ENCODE measurements around the gene NOVA2.

NOVA2 gene

DNA sequence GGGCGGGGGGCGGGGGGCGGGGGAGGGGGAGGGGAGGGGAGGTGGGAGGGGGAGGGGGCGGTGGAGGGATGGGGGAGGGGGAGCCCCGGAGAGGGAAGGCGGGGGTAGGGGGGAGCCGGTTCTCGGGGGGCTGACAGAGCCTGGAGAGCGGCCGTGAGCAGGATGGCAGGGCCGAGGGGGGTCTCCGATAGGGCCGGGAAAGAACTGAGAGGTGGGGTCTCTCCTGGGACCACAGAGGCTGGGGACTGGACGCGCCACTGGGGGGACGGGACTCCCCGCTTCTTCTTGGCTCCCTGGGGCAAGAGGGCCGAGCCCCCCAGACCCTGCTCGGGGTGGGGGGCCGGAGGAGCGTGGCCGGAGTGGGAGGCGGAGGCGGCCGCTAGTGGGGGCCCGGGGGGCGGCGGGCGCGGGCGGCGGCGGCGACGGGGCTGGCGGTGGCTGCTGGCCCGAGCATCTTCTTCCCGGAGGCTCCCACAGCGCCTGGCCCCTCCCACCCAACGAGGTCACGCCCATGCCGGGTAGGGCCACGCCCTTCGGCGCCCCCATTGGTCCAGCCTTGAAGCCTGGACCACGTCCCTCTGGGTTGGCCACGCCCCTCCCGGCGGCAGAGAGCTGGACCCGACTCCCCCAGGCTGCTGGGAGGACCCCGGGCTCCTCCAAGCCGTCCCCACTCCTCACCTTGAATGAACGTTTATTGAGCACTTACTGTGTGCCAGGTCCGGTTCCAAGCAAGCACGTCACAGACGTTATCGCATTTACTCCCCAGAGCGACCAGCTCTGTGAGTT lies at the start of gene NOVA2:
TSS of gene NOVA2 (minus strand) at position 313 of the 786 bp plus-strand sequence. CDS start 514 bp downstream, outside the sequence.
- DNase-seq, result peak; percentile 62

GRCh38 chr19:46023311-46023779 lies 49.7 kb upstream of the NOVA2 start:
- no peak for DNase-seq

DNA sequence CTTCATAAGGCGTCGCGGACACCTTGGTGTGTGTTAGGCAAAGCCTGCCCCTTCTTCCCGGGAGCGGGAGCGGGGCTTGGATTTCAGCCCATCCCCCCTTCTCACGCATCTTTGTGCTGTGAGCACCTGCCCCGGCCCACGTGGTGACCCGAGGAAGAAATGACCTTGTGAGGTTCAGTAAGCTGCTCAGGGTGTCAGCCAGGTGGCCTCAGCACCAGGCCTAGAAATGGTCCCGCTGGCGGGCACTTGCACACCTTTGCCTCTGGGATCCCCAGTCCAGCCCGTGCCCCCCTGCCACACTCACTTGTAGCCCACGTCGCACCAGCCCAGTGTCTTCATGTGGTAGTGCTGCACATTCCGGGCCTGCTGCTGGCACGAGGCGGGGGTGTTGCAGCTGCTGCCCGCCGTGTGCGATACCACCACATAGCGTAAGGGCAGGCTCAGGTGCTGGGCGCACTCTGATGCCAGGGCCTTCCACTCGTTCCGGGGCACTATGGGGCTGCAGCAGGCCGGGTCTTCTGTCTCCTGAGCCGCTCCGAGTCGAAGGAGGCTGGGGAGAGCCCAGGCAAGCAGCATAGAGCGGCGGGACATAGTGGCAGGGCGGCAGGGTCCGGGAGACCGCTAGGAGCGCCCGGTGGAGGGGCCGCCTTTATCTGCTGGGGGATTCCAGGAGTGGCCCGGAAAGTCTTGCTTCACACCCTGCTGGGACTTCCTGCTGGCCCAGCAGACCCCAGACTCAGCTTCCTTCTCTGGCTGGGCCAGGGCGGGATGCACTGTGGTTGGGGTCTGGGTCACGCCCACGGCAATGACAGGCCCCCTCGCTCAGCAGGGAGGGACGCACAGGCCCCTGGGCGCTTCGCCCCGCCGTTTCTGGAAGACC lies 49.0 kb upstream of the NOVA2 start, which contains the start of gene PGLYRP1:
TSS of gene PGLYRP1 (minus strand) at position 623 of the 880 bp plus-strand sequence. CDS start at position 591, 32 bp downstream.
- DNase-seq, result no peak

GRCh38 chr19:46022061-46022430 lies 48.4 kb upstream of the NOVA2 start:
- DNase-seq, result no peak

GRCh38 chr19:46021531-46022041 lies 47.9 kb upstream of the NOVA2 start:
- no peak for DNase-seq

DNA sequence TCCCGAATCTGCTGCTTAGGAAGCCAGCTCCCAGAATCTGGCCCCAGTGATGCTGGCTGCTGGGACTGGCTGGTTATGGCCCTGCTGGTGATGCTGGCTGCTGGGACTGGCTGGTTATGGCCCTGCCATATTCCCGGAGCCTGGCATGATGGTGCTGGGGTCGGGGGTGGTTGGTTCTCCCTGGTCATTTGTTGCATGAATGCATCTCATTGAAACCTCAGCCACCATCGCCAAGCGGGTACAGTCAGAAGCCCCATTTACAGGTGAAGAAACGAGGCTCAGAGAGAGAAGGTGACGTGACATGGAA lies 47.1 kb upstream of the NOVA2 start:
- no peak for DNase-seq

GRCh38 chr19:46019270-46019669 lies 45.6 kb upstream of the NOVA2 start:
- no peak for DNase-seq

DNA sequence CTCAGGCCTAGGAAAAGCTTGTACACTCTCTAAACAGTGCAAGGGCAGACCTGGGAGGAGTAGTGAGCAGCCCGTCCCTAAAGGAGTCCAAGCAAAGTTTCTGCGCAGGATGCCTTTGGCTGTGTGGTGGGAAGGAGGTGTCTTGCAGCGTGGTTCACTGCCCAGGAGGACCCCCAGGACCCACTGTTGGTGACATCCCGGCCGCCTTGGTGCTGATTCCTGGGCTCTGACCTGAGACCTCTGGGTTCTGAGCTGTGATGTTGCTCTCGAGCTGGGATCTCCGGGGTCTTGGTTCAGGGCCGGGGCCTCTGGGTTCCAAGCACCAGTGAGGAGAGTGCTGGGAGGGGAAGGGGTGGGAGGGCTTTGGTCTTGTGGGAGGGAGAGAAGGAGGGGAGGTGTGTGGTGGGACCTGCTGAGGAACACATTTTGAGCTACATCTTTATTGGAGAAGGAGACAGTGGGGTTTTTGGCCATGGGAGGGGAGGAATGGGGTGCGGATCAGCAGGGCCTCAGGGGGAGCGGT lies 45.1 kb upstream of the NOVA2 start:
- DNase-seq, result no peak

DNA sequence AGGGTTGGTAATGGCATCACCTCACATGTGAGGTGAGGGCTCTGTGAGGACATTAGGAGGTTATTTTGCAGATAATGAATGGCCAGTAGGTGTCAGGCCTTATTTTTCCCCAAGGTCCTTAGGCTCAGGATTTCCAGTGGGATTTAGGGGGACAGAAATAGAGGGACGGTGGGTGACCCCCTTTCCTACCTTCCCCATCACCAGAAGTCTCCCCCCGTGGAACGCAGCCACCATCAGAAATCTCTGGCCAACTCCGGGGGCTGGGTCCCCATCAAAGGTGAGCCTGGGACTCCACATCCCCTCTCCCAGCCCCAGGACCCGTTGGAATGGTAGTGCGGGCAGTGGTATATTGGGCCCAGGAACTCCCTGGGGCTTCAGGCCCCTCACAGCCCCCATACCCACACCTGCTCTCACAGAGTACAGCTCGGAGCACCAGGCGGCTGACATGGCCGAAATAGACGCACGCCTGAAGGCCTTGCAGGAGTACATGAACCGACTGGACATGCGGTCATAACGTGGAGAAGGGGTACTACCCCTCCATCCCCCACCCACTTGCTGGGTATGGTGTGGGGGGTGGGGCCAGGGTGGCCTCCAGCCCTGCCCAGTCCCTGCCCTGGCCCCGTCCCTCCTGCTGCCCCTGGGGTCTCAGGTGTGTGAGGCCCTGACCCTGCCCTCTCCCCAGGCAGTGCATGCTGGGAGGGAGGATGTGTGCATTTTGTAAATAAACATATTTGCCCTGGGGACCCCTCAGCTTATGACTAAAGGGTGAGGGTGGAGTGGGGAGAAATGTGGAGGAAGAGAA lies 44.4 kb upstream of the NOVA2 start:
- no peak for DNase-seq

GRCh38 chr19:46017095-46017429 lies 43.4 kb upstream of the NOVA2 start:
- no peak for DNase-seq

- DNase-seq, result peak; percentile 83
Measured at GRCh38 chr19:46016426-46017094, 42.9 kb upstream of the NOVA2 start.

GRCh38 chr19:46015687-46016425 lies 42.2 kb upstream of the NOVA2 start:
- DNase-seq, result no peak

DNA sequence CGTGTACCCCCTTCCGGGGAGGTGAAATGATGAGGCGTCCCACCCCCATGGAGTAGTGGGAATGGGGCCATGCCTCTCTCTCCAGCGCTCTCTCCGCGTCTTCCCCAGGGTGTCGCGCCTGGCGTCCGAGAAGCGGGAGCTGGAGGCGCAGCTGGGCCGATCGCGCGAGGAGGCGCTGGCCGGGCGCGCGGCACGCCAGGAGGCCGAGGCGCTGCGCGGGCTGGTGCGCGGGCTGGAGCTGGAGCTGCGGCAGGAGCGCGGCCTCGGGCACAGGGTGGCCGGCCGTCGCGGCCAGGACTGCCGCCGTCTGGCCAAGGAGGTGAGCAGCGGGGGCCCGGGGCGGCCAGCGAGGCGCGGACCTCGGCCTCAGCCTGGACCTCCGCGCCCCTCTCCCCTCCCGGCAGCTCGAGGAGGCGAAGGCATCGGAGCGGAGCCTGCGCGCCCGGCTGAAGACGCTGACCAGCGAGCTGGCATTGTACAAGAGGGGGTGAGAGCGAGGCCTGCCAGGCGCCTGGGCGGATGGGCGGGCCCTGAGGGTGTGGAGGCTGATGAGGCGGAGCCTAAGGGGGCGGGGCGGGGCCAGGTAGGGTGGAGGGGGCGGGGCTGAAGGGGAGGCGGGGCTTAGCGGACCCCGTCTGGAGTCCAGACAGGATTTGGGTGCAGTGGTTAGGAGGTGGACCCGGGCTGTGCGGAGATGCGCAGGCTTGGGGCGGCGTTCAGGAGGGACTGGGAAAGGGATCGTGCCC lies 41.4 kb upstream of the NOVA2 start:
- DNase-seq, result no peak

DNA sequence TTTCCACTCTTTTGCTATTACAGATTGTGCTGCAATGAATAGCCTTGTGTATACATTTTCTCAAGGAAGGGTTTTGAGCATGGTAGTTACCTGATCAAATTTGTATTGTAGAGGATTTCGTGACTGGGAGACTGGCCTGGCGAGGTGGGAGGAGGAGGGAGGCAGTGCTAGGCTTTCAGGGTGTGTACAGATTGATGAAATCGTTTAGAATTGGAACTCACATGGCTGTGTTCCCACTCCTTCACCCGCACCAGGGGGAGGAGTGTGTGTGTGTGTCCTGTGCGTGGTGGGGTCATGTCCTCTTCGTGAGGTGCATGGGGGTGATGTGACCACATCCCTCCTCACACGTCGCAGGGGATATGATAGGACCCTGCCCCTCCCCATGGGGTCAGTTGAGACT lies 40.9 kb upstream of the NOVA2 start:
- DNase-seq, result no peak

DNA sequence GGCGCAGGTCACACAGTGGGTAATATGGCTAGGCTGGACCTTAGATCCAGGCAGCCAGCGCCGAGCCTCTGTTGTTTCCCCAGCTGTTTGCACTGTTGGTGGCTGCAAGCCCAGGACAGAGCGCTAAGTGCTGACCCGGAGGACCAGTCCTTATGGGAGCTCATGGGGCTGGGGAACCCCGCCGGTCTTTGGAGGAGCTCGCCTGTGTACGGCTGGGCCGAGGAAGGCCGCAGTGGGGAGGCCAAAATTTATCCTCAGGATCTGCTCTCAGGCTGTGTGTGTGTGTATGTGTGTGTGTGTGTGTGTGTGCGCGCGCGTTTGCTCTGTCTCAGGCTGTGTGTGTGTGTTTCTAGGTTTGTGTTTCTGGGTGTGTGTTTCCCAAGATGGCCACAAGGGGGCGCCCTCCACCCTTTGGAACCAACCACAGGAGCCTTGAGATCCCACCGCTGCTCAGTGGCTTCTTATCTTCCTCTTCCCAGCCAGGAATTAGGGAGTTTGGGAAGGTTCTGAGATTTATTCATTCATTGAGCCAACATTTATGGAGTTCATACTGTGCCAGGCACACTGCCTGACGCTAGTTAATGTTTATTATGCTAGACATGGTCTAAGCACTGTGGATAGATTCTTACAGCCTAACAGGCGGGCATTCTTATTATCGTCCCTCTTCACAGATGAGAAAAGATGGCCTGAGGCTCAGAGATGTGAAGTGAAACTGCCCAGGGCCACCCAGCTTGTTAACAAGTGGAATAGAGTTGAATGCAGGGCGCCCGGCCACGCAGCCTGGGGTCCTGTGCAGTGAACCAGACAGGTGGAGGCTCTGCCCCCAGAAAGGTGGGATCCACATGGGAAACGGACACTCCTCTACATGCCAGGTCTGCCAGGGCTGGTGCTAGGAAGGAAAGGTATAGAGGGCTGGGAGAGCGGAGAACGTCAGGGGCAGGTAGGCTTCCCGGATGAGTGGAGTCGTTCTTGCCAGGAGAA lies 36.2 kb upstream of the NOVA2 start:
- peak; percentile 34 for DNase-seq

- DNase-seq, result no peak
Measured at GRCh38 chr19:46006411-46006810, 32.7 kb upstream of the NOVA2 start.

DNA sequence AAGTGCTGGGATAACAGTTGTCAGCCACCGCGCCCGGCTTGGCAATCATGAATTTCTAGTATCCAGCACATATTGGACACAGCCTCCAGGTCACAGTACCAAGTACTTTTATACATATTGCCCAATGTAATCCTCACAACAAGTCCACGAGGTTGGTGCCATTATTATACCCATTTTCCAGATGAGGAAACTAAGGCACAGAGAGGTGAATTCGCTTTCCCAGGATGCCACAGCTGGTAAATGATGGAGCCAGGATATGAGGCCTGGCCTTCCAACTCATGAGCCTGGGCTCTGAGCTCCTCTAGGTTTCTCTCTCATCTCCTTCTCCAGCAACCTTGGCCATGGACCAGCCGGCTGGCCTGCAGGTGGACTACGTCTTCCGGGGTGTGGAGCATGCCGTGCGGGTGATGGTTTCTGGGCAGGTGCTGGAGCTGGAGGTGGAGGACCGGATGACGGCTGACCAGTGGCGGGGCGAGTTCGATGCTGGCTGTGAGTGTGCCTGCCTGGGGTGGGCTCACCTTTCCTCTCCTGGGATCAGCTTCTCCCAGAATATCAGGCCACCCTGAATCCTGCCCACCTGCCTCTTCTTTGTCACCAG lies 29.1 kb upstream of the NOVA2 start:
- DNase-seq, result no peak

DNA sequence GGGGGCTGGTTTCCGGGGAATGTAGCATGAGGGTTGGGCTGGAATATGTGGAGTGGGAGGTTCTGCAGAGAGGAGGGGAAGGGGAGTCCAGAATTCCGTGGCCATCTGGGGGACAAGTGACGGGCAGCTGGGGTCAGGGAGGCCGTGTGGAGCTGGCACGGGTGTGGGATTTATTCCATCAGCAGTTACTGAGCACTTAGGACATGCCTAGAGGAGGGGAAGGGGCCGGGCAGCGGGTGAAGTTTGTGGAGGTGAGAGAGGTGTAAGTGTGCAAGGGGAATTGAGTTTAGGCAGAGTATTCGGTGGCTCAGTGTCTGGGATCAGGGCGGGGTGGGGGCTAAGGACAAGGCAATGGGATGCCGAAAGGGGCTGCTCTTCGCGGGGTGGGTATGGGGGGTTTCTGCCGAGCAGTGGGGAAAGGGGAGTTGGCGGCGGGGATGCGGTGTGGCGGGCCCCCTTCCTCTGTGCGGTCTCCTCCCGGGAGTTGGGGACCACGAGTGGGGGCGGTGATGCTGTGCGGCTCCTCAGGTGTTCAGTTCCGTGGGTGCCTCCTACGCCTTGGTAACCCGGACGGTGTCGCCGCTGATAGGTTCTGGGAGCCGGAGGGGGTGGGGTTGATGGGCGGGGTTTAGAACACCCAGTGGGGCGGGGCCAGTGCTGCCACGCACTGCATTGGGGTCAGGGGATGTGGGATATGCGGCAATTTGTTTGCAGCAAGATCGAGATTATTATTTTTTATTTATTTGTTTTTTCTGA lies 27.0 kb upstream of the NOVA2 start:
- DNase-seq, result no peak

All from NCI-H1694 (cell line).